Loucy (cell line): ENCODE results near the gene FMN1.

ENCODE experiments used
- H2AFZ ChIP-seq: fragments of 200-600 bp; sonication (generic); 2 replicates; pipeline ENCODE4 v1.6.0; 2016; ENCODE audit warnings: antibody characterized with exemption, mild to moderate bottlenecking, low read length, moderate library complexity
- H3F3A ChIP-seq: fragments of 200-600 bp; 2 replicates; pipeline ENCODE4 v1.6.0; 2016; ENCODE audit warnings: antibody characterized with exemption, low read depth, mild to moderate bottlenecking
- H3K27me3 ChIP-seq: fragments of 200-600 bp; sonication (generic); 2 replicates; pipeline ENCODE4 v1.6.1; 2014; ENCODE audit warnings: low read length, mild to moderate bottlenecking; ENCODE audit not compliant: insufficient read depth, poor library complexity, severe bottlenecking
- H3K36me3 ChIP-seq: fragments of 200-600 bp; sonication (generic); 2 replicates; pipeline ENCODE4 v1.6.1; 2016; ENCODE audit warnings: low read length; ENCODE audit not compliant: insufficient read depth
- H3K4me1 ChIP-seq: fragments of 200-600 bp; sonication (generic); 2 replicates; pipeline ENCODE4 v1.5.1; 2014; ENCODE audit warnings: low read length, mild to moderate bottlenecking; ENCODE audit not compliant: insufficient read depth, poor library complexity, severe bottlenecking
- H3K4me2 ChIP-seq: fragments of 200-600 bp; sonication (generic); 2 replicates; pipeline ENCODE4 v1.6.0; 2014; ENCODE audit warnings: antibody characterized with exemption, low read length, low read depth, mild to moderate bottlenecking; ENCODE audit not compliant: poor library complexity, severe bottlenecking
- H3K4me3 ChIP-seq: fragments of 200-600 bp; sonication (generic); 2 replicates; pipeline ENCODE4 v1.5.1; 2014; ENCODE audit warnings: low read length, mild to moderate bottlenecking, mixed read lengths; ENCODE audit not compliant: poor library complexity, severe bottlenecking
- H3K79me2 ChIP-seq: fragments of 200-600 bp; sonication (generic); 2 replicates; pipeline ENCODE4 v1.6.1; 2014; ENCODE audit warnings: low read length; ENCODE audit not compliant: insufficient read depth
- H3K9ac ChIP-seq: fragments of 200-600 bp; sonication (generic); 2 replicates; pipeline ENCODE4 v1.6.0; 2014; ENCODE audit warnings: mild to moderate bottlenecking, low read depth, low read length, moderate library complexity; ENCODE audit not compliant: poor library complexity, severe bottlenecking
- H3K9me2 ChIP-seq: fragments of 200-600 bp; sonication (generic); replicated peaks from 2 replicates; pipeline ENCODE4 v1.6.1; 2016; ENCODE audit warnings: low read depth, low read length, mixed read lengths
- H3K9me3 ChIP-seq: fragments of 200-600 bp; sonication (generic); 2 replicates; pipeline ENCODE4 v1.6.1; 2014; ENCODE audit warnings: mild to moderate bottlenecking, antibody characterized with exemption, low read length, low read depth; ENCODE audit not compliant: insufficient read depth
- H4K20me1 ChIP-seq: fragments of 200-600 bp; sonication (generic); 2 replicates; pipeline ENCODE4 v1.6.0; 2014; ENCODE audit warnings: antibody characterized with exemption, low read length, mild to moderate bottlenecking; ENCODE audit not compliant: insufficient read depth, poor library complexity, severe bottlenecking
- EZH2phosphoT487 ChIP-seq: fragments of 200-600 bp; IDR thresholded peaks from 2 replicates; pipeline ENCODE4 v1.6.1; 2018; ENCODE audit warnings: antibody characterized with exemption, mild to moderate bottlenecking, moderate library complexity, borderline replicate concordance
- TF ChIP-seq, protein P1 (sequence below): fragments of 200-600 bp; sonication (generic); conservative IDR thresholded peaks from 2 replicates; pipeline ENCODE4 v1.5.1; 2014; ENCODE audit warnings: mild to moderate bottlenecking, antibody characterized with exemption, low read length

Gene FMN1

DNA sequence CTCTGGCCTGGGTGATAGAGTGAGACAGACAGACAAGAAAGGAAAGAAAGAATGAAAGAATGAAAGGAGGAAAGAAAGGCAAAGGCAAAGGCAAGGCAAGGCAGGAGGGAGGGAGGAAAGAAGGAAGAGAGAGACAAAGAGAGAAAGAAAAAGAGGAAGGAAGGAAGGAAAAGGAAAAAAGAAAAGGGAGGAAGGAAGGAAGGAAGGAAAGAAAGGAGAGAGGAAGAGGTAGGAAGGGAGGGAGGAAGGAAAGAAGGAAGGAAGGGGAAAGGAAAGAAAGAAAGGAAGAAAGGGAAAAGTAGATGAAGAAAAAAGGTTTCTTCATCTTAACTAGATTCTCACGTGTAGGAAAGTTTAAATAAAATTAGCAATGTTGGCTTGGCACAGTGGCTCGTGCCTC is 334.5 kb downstream of the FMN1 start:
- no peak for TF ChIP-seq EZH2phosphoT487
- TF ChIP-seq, protein P1, sequence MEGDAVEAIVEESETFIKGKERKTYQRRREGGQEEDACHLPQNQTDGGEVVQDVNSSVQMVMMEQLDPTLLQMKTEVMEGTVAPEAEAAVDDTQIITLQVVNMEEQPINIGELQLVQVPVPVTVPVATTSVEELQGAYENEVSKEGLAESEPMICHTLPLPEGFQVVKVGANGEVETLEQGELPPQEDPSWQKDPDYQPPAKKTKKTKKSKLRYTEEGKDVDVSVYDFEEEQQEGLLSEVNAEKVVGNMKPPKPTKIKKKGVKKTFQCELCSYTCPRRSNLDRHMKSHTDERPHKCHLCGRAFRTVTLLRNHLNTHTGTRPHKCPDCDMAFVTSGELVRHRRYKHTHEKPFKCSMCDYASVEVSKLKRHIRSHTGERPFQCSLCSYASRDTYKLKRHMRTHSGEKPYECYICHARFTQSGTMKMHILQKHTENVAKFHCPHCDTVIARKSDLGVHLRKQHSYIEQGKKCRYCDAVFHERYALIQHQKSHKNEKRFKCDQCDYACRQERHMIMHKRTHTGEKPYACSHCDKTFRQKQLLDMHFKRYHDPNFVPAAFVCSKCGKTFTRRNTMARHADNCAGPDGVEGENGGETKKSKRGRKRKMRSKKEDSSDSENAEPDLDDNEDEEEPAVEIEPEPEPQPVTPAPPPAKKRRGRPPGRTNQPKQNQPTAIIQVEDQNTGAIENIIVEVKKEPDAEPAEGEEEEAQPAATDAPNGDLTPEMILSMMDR: no peak
- Histone ChIP-seq H3K36me3 (peaks cover 4% of the 10 kb centered on the region; the same call in 1 of the 2 replicates), H2AFZ (no peak overlapping the region), H3K4me1 (peaks cover 6% of the 10 kb centered on the region), H3K9me2 (no peaks in the 10 kb centered on the region), H3K9ac (no peak overlapping the region), H3F3A (no peaks in the 10 kb centered on the region), H3K9me3 (no peaks in the 10 kb centered on the region), H3K4me2 (no peak overlapping the region), H3K27me3 (no peaks in the 10 kb centered on the region), H4K20me1 (no peaks in the 10 kb centered on the region), H3K4me3 (no peak overlapping the region), H3K79me2 (no peaks in the 10 kb centered on the region)

DNA sequence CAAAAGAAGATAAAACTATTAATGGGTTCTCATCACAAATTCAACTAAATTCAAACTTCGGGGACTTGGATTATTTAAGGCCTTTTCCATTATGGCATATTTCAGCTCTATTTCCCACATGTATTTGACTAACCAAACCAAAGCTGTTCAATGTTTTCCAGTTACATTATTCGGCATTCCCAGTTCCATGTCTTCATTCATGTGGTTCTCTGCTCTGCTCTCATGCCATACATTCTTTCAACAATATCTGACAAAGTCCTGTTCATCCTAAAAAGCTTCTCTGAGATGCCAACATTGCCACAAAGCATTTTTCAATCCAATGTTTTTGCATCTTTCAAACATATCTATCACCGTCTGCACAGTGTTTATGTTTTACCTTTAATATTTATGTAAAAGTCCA is 335.3 kb downstream of the FMN1 start:
- Histone ChIP-seq H3K79me2 (no peaks in the 10 kb centered on the region), H3F3A (no peaks in the 10 kb centered on the region), H3K9ac (no peak overlapping the region), H3K4me3 (no peak overlapping the region), H3K36me3 (peaks cover 4% of the 10 kb centered on the region; the same call in 1 of the 2 replicates), H3K27me3 (no peaks in the 10 kb centered on the region), H3K9me2 (no peaks in the 10 kb centered on the region), H3K4me2 (no peak overlapping the region), H3K4me1 (peaks cover 6% of the 10 kb centered on the region), H4K20me1 (no peaks in the 10 kb centered on the region), H3K9me3 (no peaks in the 10 kb centered on the region), H2AFZ (no peak overlapping the region)
- no peak for TF ChIP-seq EZH2phosphoT487
- TF ChIP-seq, protein P1: no peak

DNA sequence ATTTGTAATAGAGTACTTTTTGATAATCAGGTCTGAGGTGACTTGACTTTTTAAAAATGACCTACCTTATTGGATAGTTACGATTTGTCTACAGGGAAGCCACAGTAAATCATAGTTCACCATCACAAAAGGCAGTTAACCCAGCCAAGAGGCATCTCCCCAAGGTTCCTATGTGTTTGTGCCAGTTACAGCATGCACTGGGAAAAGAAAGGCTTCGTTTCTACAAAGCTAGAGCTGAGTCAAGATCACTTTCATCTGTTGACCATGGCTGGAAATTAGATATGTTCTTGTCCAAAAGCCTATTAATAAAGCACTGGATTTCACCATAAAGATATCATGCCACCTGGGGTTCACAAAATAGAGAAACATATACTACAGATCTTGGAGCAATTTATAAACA is 336.8 kb downstream of the FMN1 start:
- Histone ChIP-seq H3K9me2 (no peaks in the 10 kb centered on the region), H3K27me3 (no peaks in the 10 kb centered on the region), H3K9ac (no peak overlapping the region), H3K36me3 (peaks cover 4% of the 10 kb centered on the region; the same call in 1 of the 2 replicates), H2AFZ (no peak overlapping the region), H3F3A (no peaks in the 10 kb centered on the region), H3K9me3 (no peaks in the 10 kb centered on the region), H3K79me2 (no peaks in the 10 kb centered on the region), H4K20me1 (no peaks in the 10 kb centered on the region), H3K4me3 (no peak overlapping the region), H3K4me1 (no peaks in the 10 kb centered on the region), H3K4me2 (no peak overlapping the region)
- no peak for TF ChIP-seq EZH2phosphoT487
- TF ChIP-seq, protein P1: no peak
